Raji (cell line): ENCODE measurements around the gene C19orf47.

ENCODE experiments used
- POLR2A ChIP-seq: IDR thresholded peaks from 2 replicates; pipeline ENCODE4 v1.6.1; 2011; ENCODE audit warnings: low read depth, low read length, control low read depth; ENCODE audit not compliant: insufficient read depth

Gene C19orf47, protein sequence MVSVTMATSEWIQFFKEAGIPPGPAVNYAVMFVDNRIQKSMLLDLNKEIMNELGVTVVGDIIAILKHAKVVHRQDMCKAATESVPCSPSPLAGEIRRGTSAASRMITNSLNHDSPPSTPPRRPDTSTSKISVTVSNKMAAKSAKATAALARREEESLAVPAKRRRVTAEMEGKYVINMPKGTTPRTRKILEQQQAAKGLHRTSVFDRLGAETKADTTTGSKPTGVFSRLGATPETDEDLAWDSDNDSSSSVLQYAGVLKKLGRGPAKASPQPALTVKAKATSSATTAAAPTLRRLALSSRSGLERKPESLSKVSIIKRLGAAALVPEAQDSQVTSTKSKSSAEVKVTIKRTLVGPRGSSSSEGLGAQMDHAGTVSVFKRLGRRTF

DNA sequence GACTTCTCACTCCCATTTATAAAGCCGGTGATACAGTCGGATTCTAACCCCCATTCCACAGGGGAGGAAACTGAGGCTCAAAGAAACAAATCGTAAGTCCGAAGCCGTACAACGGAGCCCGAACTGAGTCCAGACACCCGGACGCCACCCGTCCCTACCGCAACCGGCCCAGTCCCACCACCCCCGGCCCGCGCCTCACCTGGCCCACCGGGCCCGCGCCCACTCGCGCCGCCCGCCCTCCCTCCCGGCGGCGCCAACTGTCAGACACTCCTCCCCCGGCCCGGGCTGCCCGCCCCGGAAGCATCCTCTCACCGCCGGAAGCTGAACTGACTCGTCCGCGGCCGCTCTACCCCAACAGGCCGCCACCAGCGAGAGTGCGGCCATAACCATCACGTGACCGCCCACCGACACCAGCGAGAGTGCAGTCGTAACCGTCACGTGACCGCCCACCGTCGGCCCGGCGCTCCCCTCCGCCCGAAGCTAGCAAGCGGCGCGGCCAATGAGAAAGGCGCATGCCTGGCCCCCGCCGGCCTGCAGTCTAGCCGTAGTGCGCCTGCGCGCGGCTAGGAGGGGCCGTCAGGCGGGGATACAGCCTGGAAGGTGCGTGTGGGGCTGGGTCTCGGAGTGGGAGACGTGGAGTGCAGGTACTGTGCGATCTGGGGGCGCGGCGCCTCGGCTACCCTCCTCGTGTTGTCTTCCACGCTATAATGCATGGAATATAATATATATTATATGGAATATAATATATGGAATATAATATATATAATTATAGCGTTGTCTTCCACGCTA, at the start of gene C19orf47, which contains the start of gene PLD3:
TSS of gene C19orf47 (minus strand) at position 273 of the 789 bp plus-strand sequence. CDS start 6,540 bp downstream, outside the sequence.
TSS of gene PLD3 (plus strand) at position 571 of the 789 bp plus-strand sequence. CDS start 17,789 bp downstream, outside the sequence.
- TF ChIP-seq POLR2A, result peak; percentile 92

DNA sequence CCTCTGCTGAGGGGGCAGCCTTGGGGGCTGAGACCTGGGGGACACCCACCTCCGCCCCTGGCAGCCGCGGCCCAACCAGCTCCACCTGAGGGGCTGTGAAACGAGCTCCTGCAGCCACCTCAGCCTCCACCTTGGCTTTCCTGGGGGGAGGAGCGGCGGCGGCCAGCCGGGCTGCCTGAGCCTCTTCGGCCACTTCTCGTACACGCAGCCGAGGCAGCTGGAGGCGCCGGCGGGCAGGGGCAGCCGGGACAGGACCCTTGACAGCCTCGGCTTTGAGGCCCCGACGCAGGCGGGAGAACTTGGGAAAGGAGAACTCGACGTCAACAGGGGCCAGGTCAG, 49.3 kb upstream of the C19orf47 start:
- no peak for TF ChIP-seq POLR2A

DNA sequence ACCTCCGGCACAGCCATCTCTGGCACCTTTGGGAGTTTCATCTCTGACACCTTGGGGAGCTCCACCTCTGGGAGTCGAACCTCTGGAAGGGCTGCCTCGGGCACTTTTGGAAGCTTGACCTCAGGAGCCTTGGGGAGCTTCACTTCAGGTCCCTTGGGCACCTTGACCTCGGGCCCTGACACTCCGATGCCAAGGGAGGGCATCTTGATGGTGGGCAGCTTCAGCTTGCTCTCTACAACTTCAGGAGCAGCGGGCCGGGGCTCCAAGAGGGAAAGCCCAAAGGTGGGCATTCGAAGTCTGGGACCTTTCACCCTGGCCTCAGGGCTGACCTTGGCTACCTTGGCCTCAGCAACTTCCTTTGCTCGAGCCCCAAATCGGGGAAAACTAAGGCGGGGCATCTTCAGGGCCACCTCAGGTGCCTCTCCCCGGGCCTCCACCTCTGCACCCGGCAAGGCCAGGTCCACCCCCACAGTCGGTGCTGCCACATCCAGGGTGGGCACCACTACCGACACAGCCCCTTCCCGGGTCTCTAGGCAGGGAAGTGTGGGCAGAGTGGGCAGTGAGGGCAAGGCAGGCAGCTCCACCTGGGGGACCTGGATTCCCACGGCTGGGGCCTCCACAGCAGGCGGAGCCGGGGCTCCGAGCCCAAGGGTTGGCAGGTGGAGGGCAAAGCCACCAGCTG, 48.8 kb upstream of the C19orf47 start:
- TF ChIP-seq POLR2A, result no peak

DNA sequence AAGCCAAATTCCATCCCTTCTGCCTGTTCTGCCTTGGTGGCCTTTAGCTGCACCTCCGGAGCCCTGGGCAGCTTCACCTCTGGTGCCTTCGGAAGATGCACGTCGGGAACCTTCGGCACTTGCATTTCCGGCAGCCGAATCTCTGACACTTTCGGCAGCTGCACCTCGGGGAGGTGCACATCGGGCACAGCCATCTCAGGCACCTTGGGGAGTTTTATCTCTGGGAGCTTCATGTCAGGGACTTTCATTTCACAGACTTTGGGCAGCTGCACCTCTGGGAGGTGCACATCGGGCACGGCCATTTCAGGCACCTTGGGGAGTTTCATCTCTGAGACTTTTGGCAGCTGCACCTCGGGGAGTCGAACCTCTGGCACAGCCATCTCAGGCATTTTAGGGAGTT, 47.8 kb upstream of the C19orf47 start:
- TF ChIP-seq POLR2A, result no peak

DNA sequence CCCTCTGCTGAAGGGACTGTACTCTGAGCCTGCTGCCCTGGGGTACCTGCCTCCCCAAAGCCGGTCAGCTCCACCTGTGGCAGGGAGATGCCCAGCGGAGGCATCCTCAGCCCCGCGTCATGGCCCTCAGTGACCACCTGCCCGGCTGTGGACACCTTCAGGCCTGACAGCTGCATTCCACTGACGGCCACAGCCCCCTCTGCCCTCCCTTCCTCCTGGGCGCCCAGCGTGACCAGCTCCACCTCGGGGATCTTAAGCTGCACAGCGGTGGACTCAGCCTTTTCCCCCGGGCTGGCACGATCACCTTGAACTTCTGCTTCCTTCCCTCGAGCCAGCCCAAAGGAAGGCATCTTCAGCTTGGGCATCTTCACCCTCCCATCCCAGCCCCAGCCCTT, 46.6 kb upstream of the C19orf47 start:
- no peak for TF ChIP-seq POLR2A

DNA sequence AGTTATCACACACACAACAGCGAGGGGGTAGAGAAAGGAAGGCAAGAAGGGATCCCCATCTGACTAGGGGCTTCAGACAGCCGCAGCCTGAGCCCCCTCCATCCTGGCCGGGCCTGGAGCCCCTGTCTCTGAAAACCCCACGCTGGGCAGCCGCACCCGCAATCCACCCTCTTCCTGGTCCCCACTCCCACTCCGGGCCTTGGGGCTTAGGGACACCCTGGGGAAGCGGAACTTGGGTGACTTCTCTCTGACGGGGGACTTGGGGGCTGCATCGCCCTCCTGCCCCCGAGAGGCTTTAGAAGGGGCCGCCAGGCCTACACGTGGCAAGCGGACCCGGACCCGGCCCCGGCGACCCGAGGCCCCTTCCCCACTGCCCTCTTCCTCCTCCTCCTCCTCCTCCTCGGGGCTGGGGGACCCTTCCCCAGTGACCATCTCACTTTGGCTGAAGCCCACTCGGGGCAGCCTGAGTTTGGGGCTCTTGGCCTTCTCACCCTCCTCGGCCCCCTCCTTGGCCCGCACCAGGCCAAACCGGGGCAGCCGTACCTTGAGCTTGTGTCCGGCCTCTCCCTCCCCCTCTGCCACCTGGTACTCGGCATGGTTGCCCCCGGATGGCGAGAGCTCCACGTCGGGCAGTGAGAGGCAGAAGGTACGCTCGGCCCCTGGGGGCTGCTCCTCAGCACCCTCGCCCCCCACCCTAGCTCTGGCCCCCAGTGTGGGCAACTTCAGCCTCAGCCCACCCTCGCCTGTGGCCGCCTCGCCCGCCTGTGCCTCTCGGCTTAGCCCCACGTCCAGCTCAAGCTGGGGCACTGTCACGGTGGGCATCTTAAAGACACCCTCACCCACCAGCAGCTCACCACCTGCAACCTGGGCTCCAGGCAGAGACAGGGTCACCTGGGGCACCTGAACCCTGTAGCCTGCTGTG, 46.0 kb upstream of the C19orf47 start:
- TF ChIP-seq POLR2A, result no peak

DNA sequence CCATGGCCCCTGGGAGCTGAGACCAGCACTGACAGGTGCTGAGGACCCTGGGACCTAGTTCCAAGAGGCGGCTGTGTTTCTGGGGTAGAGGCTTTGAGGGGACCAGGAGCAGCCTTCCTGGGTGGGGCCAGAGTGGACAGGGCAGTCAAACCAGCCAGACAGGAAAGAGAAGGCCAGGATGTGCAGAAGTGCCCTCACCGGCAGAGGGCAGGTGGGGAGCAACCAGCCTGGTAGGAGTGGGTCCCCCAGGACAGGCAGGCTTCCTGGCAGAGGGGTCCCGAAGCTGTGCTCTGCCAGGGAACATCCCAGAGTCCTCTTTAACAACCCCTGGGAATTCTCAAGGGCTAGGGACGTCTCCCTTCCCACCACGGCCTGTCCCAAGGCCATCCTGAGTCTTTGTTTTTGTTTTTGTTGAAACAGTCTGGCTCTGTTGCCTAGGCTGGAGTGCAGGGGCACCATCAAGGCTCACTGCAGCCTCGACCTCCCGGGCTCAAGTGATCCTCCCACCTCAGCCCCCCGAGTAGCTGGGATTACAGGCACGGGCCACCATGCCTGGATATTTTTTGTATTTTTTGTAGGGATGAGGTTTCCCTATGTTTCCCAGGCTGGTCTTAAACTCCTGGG, 44.8 kb upstream of the C19orf47 start:
- no peak for TF ChIP-seq POLR2A

DNA sequence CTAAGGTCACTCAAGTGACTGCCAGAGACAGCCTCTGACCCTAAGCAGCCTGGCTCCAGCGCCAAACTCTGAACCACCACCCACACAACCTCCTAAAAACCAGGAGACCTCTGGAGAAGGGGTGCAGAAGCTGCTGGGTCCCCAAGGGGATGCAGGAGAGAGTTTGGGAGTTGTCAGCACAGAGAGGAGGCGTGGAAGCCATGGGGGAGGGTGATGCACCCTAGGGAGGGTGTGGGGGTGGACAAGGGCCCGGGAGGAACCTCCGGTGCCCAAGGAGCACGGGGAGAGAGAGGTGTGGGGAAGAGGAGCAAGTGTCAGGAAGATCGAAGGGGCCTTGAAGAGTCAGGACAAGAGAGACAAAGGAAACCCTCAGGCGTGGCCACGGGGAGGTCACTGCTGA, 43.9 kb upstream of the C19orf47 start:
- TF ChIP-seq POLR2A, result no peak

DNA sequence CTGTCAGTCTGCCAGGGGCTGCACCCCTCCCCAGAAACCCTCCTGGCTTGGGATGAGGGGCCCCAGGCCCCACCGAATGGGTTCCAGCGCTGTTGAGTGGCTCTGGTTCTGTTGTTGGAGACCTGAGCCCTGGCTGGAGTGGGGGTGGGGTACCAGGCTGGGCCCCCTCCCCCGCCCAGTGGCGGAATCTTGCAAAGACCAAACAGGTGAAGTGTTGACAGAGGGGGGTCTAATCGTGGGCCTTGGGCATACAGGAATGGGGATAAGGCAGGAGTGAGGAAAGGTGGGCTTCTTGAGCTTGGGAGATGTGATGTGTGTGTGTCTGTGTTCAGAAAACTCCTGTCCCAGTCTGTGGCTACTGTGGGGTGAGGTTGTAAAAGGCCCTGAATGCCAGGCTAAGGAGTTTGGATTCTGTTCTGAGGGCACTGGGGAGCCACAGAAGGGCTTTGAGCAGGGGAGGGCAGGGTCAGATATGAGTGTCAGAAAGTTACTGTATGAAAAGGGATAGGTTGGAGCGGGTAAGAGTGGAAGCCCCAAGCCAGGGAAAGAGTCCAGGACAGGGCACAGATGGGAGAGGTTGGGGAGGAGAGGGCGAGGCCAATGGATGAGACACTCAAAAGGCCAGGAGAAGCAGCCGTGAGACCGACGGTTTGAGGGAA, 42.0 kb upstream of the C19orf47 start, which contains the start of gene HIPK4:
TSS of gene HIPK4 (minus strand) at position 98 of the 659 bp plus-strand sequence. CDS start 279 bp downstream, outside the sequence.
- no peak for TF ChIP-seq POLR2A

DNA sequence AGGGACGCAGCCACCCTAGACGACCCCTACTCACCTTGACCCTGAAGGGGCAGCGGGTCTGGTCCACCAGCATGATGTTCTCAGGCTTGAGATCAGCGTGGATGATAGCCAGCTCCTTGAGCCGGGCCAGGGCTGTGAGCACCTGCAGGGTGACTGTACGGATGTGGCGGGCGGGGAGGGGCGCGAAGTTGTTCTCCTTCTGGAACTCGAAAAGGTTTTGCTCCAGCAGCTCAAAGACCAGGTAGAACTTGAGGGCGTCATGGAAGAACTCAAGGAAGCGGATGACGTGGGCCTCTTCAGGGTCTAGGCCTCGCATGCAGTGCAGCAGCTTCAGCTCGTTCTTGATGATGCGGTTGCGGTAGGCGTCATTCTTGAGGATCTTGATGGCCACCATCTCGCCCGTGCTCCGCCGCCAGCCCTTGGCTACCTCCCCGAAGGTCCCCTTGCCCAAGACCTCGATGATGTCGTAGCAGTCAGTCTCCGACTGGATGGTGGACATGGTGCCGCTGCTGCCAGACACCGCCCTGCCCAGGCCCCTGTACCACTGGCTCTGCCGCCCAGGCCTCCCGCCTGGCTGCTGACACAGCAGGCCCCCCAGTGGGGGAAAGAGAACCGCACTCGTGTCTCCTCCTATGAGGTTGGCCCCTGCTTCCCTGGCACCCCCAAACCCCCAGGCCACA, 41.3 kb upstream of the C19orf47 start:
- no peak for TF ChIP-seq POLR2A

DNA sequence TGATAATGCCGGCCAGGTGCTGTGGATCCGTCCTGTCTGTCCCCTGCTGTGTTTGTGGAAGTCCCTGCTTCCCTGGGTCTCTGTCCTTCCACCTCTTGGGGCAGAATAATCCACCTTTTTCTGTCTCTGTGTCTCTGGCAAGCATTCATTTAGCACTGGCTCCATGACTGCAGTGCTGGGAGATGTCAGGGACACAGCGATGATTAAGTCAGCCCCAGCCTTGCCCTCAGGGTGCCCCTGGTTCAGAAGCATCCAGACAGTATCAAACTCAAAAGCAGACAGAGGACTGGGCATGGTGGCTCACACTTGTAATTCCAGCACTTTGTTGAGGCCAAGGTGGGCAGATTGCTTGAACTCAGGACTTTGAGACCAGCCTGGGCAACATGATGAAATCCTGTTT, 40.3 kb upstream of the C19orf47 start:
- TF ChIP-seq POLR2A, result no peak

DNA sequence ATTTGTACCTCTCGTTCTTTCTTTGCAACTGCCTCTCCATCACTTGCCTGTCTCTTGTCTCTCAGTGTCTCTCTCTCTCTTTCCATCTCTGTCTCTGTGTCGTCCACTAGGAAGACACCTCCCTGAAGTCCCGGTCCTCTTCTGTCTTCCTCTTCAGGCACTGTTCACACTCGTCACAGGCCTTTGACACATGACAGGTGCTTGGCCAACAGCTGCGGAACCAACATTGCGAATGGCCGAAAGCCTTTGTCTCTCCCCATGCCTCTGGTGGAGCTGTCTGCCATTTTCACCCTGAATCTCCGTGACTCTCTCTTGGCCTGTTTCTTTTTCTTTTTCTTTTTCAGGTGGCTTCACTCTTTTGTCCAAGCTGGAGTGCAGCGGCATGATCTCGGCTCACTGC, 39.0 kb upstream of the C19orf47 start:
- TF ChIP-seq POLR2A, result no peak

DNA sequence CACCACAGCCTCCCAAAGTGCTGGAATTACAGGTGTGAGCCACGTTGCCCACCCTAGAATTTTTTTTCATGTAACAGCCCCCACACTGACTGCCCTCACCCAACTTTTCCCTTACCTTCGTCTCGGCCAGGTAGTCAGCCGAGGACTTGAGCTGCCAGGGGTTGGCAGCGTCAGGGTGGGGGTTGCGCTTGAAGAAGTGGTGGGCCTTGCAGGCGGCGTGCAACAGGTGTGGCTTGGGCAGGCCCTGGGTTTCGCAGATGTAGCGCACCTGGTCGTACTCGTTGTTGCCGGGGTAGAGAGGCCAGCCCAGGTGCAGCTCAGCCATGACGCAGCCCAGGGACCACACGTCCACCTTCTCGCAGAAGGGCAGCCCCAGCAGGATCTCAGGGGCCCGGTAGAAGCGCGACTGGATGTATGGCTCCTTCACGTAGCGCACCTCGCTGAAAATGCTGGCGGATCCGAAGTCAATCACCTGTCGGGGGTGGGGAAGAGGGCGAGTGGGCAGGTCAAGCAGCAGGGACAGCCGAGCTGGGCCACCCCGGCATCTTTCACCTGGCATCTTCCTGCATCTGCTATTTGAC, 35.6 kb upstream of the C19orf47 start:
- no peak for TF ChIP-seq POLR2A

DNA sequence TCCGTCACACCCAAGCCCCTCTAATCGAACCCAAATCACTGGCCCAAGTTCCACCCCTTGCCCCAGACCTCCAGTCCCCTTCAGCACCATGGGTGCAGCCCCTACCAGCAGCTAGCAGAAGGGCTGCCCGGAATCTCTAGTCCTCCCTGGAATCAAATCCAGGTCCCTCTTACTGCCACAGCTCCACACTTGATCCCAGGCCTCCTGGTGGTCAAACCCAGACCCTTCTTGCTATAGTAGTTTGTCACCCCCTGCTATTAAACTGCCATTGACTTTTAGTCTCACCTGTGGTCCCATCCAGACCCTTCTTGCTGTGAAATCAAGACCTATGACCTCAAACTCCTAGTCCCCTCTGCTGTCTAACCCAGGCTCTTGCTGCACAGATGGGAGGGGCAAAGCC, 33.1 kb upstream of the C19orf47 start:
- no peak for TF ChIP-seq POLR2A
